DOHH2 (cell line): ENCODE results near the gene RNF217.

Source experiments
- CTCF ChIP-seq: fragments of 200-600 bp; sonication (generic); IDR thresholded peaks from one replicate; pipeline ENCODE4 v1.5.1; 2014; ENCODE audit warnings: antibody characterized with exemption, mild to moderate bottlenecking, low read depth, low read length; ENCODE audit not compliant: poor library complexity, severe bottlenecking
- EZH2phosphoT487 ChIP-seq: fragments of 200-600 bp; sonication (generic); IDR thresholded peaks from 2 replicates; pipeline ENCODE4 v1.6.1; 2017; ENCODE audit warnings: borderline replicate concordance, mild to moderate bottlenecking, antibody characterized with exemption, low read length, moderate library complexity, mixed read lengths

GRCh38 chr6:124913056-124913455 lies 49.2 kb upstream of the RNF217 start:
- TF ChIP-seq CTCF, result no peak
- no peak for TF ChIP-seq EZH2phosphoT487
